Stimulated activated CD4-positive, alpha-beta T cell treated with anti-CD3 and anti-CD28 coated beads, Interleukin-12 subunit alpha, Interleukin-12 subunit beta, amount 100 ng/mL, for 24 hours (primary cell): ENCODE measurements around the gene FGR.

ENCODE experiments used
- DNase-seq, 2 experiments: peaks; one replicate each; pipeline ENCODE4 v3.0.0-alpha.2; 2020; ENCODE audit warnings: low read depth in 2 of 2

The FGR gene

GRCh38 chr1:27567971-27568299, 67.0 kb downstream of the FGR start:
- no peak for DNase-seq

DNA sequence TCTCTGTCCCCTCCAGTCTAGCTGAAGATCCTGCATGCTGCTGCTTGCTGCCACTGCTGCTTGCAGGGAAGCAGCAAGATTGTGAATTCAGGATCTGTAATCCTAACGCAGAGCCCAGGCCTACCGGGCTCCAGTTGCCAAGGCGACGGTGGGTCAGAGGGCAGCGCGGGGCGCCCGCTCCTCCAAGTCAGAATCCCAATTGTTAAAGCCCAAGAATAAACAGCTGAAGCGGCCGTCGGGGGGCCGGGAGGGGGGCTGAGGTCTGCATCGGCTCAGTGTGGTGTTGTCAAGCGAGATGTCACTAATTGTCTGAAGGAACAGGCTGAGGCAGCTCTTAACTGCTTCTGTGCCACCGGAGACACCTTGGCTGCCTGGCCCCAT, 67.8 kb downstream of the FGR start:
- no peak for DNase-seq

DNA sequence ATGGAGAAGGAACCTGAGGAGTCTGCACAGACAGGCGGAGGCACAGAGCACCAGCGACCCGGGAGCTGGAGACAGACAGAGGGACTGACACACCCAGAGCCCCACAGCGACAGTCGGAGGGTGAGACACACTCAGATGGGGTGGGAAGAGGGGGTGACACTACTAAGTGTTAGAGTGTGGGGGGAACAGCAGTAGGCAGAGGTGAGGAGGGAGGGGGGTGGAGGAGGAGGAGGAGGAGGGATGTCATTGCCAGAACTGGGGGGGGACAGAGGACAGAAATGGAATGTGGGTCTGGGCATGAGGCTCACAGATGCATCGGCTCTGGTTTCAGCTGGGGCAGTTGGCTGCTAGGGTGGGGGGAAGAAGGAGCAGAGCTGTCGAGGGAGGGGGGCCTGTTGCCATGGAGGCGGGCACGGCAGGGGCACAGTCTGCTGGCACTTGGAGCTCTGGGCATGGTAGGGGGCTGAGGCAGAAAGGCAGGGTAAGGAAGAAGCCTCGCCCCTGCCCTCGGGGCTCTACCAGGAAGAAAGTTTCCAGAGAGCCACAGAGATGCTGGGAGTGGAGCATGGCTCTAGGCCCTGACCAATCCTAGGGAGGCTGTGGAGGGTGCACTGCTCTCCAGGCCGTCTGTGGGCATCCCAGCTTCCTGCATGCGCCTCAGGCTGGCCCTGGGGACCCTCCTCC, 68.4 kb downstream of the FGR start:
- DNase-seq, result no peak

- no peak for DNase-seq
These were observed 70.0 kb downstream of the FGR start for GRCh38 chr1:27564710-27565649.

- no peak for DNase-seq
These were observed 71.2 kb downstream of the FGR start for GRCh38 chr1:27563591-27564471.

DNA sequence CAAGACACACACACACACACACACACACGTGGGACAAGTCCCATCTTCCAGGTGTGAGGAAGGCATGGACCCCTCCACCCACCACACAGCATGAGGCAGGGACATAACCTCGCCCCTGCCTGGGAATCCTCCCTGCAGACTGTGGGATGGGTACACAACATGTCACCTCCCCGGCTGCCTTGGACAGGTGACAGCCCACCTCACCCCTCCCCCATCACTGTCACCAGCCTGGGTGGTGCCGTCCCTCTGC, 71.7 kb downstream of the FGR start:
- DNase-seq, result no peak

DNA sequence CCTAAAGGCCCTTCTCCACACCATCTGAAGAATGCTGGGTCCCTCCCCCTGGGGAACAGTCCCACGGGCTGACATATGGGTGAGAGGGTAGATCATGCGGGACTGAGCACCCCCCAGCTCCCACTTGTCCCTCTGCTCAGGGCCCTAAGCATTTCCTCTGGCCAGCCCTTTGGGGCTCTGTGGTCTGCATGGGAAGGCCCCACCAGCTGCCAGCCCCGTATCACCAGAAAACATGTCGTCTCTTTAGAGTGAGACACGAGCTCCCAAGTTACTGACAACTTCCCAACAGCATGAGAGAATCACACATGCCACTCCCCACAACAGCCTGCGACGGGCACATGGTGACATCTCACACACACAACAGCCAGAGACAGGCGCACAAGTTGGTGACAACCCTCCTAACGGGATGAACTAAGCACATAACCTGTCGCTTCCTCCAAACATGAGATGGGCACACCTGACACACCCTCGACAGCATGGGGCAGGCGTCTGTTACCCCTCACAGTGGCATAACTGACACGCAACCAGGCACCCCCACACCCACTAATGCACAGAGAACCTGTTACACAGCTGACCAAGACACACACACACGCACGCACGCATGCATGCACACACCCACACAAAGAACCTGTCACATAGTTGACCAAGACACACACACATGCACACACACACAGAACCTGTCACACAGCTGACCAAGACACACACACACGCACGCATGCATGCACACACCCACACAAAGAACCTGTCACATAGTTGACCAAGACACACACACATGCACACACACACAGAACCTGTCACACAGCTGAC, 72.2 kb downstream of the FGR start:
- DNase-seq, result no peak
